Ectodermal cell (in vitro differentiated cells): Measurements from ENCODE around the gene NRL.

Source experiments
- H3K27ac ChIP-seq: 2 replicates; pipeline ENCODE4 v1.7.0; 2013; ENCODE audit warnings: mild to moderate bottlenecking, low read depth, low read length; ENCODE audit not compliant: insufficient read depth, poor library complexity, severe bottlenecking
- H3K27me3 ChIP-seq: 2 replicates; pipeline ENCODE4 v1.7.0; 2013; ENCODE audit warnings: mild to moderate bottlenecking, low read length; ENCODE audit not compliant: insufficient read depth, control insufficient read depth, poor library complexity, severe bottlenecking
- H3K36me3 ChIP-seq: one replicate; pipeline ENCODE4 v1.7.0; 2013; ENCODE audit warnings: low read length; ENCODE audit not compliant: control insufficient read depth, insufficient read depth
- H3K4me1 ChIP-seq: one replicate; pipeline ENCODE4 v1.7.0; 2013; ENCODE audit warnings: low read length; ENCODE audit not compliant: control insufficient read depth, insufficient read depth
- H3K4me3 ChIP-seq: 2 replicates; pipeline ENCODE4 v1.7.0; 2013; ENCODE audit warnings: low read depth, low read length, control low read depth; ENCODE audit not compliant: insufficient read depth
- H3K9me3 ChIP-seq: 2 replicates; pipeline ENCODE4 v1.7.0; 2013; ENCODE audit warnings: mild to moderate bottlenecking, low read length, moderate library complexity; ENCODE audit not compliant: control insufficient read depth
- WGBS, 2 experiments: methylation state at CpG; one replicate each; pipeline ENCODE4 v1.1.7; 2013; ENCODE audit warnings: missing lambda C conversion rate in 2 of 2; 5-methylcytosine and 5-hydroxymethylcytosine counted together

Gene NRL

DNA sequence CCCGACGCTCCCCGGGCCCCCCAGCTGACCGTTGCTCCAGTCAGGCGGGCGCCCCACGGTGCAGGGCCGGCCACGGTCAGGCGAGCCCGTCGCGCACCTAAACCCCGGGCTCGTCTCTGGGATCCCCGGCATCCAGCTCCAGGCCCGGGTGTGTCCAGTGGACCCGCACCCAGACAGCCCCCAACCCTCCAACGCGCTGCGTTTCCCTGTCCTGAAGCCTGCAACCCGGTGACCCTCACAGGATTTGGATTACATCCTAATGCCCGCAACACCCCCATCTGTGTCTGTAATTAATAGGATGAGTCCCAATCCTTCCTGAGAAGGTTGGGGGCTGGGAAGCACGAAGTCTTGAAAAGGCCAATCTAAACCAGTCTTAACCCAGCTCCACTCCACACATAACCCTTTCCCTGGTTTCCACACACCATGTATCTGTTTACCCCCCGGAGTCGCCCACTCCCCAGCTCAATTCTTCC lies 33.0 kb downstream of the NRL start:
- Histone ChIP-seq H3K27ac (no peak overlapping the region), H3K9me3 (no peaks in the 10 kb centered on the region), H3K4me1 (peaks cover 33% of the 10 kb centered on the region), H3K36me3 (no peaks in the 10 kb centered on the region), H3K27me3 (peaks cover 43% of the 10 kb centered on the region), H3K4me3 (peak overlapping the region; percentile 51)
- WGBS, 2 experiments = 16 to 18% methylated on average over 26 of the region's 26 CpGs

DNA sequence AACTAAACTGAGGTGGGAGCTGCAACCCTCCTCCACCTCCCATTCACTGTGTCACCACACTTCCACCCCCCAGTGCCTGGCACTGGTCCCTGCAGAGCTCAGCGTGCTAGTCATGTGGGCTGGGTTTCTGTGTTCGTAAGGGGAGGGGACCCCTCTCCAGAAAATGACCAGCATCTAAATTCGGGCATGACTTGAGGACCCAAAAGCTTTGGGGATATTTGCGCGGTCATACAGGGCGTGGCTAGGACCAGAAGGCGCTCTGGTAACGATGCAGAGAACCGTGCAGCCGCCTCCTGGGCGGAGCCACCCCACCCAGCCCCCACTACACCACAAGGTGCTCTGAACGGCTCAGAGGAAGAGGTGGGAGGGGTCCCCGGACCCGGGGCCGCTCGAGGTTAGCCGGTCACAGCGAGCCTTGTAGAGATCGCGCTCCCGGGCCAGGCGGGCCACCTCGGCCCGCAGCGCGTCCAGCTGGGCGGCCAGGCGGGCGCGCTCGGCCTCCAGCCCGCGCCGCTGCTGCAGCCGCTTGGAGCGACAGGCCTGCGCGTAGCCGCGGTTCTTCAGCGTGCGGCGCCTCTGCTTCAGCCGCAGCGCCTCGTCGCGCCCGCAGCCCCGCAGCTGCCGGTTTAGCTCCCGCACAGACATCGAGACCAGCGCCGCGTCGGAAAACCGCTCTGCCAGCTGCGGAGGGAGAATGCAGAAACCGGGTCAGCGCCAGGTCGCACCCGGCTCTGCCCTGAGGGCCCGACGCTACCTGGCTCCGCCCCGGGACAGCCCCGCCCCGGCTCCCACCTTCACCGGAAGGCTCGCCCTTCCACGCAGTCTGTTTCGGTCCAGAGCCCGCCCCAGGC lies 33.6 kb downstream of the NRL start:
- no peaks in the 10 kb centered on the region for H3K36me3 ChIP-seq
- H3K9me3 ChIP-seq = no peaks in the 10 kb centered on the region
- H3K27ac ChIP-seq = no peak overlapping the region
- H3K4me3 ChIP-seq = peak overlapping the region; percentile 51
- H3K27me3 ChIP-seq = peaks cover 43% of the 10 kb centered on the region
- WGBS, 2 experiments = 0% methylated on average over 74 of the region's 74 CpGs
- H3K4me1 ChIP-seq = peaks cover 33% of the 10 kb centered on the region

DNA sequence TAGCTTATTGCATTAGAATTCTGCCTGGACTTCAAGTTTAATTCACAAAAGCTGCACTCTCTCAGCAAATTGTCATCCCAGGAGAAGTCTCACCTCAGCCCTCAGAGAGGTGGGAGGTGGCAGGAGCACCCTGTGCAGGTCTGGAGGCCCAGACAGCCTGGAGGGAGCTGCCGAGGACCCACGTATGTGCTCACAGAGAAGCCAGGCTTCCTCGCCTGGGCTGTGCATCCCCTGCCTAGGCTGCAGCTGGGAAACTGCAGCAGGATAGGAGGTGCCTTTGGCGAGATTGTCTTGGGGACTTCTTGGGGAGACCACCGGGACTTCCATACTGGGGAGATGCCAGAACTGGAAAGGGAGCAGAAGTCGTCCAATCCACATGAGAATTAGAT lies 34.6 kb downstream of the NRL start:
- Histone ChIP-seq H3K27me3 (peaks cover 43% of the 10 kb centered on the region), H3K36me3 (no peaks in the 10 kb centered on the region), H3K4me3 (no peak overlapping the region), H3K27ac (no peak overlapping the region), H3K9me3 (no peaks in the 10 kb centered on the region), H3K4me1 (peaks cover 33% of the 10 kb centered on the region)
- WGBS, 2 experiments = 74 to 79% methylated on average over 6 of the region's 6 CpGs

DNA sequence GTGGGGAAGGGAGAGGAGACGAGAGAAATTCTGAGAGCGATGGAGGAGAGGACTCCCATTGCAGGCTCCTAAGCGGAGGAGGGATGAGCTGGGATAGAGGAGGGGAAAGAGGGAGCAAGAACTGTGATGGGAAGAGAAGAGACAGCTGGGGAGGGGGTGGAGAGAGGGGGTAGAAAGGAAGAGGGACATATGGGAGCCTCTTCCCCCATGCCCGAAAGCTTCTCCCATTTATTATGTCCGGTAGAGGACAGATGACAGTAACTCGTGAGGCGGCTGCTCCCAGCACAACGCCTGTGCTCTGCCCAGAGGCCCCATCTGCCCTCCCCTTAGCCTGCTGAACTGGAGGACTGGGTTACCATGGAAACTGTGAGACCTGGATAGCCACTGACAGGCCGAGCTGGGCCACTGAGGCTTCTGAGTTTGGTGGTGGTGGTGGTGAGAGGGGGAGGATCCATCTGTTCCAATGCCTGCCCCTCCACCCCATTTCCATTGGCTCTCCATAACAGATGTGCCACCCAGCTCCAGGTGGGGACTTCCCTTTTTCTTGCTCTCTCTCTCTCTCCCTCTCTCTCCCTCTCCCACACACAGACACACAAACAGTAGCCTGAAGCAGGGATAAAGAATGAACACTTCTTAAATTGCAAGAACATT lies 35.1 kb downstream of the NRL start:
- WGBS, 2 experiments = 51 to 56% methylated on average over 9 of the region's 9 CpGs
- peaks cover 43% of the 10 kb centered on the region for H3K27me3 ChIP-seq
- no peak overlapping the region for H3K4me3 ChIP-seq
- peaks cover 33% of the 10 kb centered on the region for H3K4me1 ChIP-seq
- no peaks in the 10 kb centered on the region for H3K36me3 ChIP-seq
- H3K27ac ChIP-seq = peak overlapping the region; percentile 36
- no peaks in the 10 kb centered on the region for H3K9me3 ChIP-seq

DNA sequence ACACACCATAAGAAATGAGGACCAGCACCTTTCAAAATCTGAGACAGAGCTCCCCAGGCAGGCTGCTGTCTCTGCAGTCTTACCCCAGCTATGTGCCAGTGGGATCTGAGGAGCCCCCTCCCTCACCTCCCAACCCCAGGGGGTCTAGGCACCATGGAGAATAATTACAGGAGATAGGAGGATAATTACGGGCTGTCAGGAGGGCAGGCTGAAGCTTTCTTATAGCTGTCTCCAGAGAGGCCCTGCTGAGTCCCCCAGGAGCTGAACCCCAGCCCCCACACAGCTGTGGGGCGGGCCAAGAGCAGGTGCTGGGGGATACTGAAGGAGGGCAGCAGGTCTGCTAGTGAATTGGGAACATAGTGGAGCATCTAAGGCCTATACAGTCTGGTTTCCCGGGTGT lies 36.6 kb downstream of the NRL start:
- Histone ChIP-seq H3K27me3 (peaks cover 31% of the 10 kb centered on the region), H3K36me3 (no peaks in the 10 kb centered on the region), H3K9me3 (no peaks in the 10 kb centered on the region), H3K4me3 (no peak overlapping the region), H3K4me1 (peaks cover 33% of the 10 kb centered on the region), H3K27ac (no peak overlapping the region)
- 74% methylated on average over 3 of the region's 3 CpGs for WGBS, 2 experiments

DNA sequence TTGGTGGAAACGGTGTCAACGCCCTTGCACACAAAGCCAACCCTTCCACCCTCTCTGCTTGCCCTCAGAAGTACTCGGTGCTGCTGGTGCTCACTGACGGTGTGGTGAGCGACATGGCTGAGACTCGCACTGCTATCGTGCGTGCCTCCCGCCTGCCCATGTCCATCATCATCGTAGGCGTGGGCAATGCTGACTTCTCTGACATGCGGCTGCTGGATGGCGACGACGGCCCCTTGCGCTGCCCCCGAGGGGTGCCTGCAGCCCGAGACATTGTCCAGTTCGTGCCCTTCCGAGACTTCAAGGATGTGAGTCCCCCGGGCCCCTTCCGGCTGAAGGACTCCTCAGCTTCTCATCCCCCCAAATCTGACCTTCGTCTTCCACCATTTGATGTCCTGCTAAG lies 37.7 kb downstream of the NRL start:
- no peaks in the 10 kb centered on the region for H3K9me3 ChIP-seq
- WGBS, 2 experiments = 92 to 95% methylated on average over 23 of the region's 23 CpGs
- H3K27me3 ChIP-seq = peaks cover 21% of the 10 kb centered on the region
- no peak overlapping the region for H3K4me3 ChIP-seq
- no peak overlapping the region for H3K27ac ChIP-seq
- peaks cover 30% of the 10 kb centered on the region for H3K4me1 ChIP-seq
- H3K36me3 ChIP-seq = no peaks in the 10 kb centered on the region

DNA sequence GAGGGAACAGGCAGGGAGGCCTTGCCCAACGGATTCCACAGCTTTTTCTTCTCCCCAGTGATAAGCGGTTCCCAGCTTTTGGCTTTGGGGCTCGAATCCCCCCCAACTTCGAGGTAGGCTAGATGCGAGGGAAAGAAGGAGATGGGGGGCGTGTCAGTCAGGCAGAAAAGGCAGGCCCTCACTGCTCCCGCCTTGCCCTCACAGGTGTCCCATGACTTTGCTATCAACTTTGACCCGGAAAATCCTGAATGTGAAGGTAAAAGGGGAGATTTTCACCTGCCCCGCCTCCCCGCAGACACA lies 38.5 kb downstream of the NRL start:
- Histone ChIP-seq H3K4me1 (peaks cover 25% of the 10 kb centered on the region), H3K27me3 (peaks cover 12% of the 10 kb centered on the region), H3K27ac (no peak overlapping the region), H3K4me3 (no peak overlapping the region), H3K36me3 (no peaks in the 10 kb centered on the region), H3K9me3 (no peaks in the 10 kb centered on the region)
- 87 to 94% methylated on average over 10 of the region's 10 CpGs for WGBS, 2 experiments

DNA sequence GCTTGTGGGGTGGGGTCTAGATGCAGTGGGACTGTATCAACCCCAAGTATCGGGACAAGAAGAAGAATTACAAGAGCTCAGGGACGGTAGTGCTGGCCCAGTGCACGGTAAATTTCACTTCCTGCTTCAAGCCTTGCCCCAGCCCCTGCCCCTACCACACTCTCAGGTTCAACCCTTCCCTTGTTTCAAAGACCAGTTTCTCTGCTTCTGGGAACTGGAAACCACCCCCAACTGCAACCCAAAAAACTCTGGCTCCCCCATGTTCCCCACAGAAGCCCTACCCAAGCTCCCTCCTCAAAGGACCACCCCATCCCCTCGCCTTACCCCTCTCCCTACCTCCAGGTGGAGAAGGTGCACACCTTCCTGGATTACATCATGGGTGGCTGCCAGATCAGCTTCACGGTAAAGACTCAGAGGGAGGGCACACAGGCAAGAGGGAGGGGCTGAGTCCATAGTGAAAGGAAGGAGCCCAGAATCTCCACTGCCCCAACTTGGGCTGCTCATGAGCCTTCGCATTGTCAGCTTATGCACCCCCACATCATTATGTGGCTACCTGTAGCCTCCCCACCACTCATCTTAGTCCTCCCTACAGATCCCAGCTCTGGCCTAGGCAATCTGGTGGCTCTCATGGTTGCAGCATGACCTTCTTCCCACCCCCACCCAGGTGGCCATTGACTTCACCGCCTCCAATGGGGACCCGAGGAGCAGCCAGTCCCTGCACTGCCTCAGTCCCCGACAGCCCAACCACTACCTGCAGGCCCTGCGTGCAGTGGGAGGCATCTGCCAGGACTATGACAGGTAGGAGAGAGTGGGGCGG lies 39.1 kb downstream of the NRL start:
- H3K9me3 ChIP-seq = no peaks in the 10 kb centered on the region
- peaks cover 25% of the 10 kb centered on the region for H3K4me1 ChIP-seq
- peaks cover 7% of the 10 kb centered on the region for H3K27me3 ChIP-seq
- WGBS, 2 experiments = 86% methylated on average over 11 of the region's 11 CpGs
- H3K4me3 ChIP-seq = no peak overlapping the region
- no peak overlapping the region for H3K27ac ChIP-seq
- H3K36me3 ChIP-seq = no peaks in the 10 kb centered on the region

DNA sequence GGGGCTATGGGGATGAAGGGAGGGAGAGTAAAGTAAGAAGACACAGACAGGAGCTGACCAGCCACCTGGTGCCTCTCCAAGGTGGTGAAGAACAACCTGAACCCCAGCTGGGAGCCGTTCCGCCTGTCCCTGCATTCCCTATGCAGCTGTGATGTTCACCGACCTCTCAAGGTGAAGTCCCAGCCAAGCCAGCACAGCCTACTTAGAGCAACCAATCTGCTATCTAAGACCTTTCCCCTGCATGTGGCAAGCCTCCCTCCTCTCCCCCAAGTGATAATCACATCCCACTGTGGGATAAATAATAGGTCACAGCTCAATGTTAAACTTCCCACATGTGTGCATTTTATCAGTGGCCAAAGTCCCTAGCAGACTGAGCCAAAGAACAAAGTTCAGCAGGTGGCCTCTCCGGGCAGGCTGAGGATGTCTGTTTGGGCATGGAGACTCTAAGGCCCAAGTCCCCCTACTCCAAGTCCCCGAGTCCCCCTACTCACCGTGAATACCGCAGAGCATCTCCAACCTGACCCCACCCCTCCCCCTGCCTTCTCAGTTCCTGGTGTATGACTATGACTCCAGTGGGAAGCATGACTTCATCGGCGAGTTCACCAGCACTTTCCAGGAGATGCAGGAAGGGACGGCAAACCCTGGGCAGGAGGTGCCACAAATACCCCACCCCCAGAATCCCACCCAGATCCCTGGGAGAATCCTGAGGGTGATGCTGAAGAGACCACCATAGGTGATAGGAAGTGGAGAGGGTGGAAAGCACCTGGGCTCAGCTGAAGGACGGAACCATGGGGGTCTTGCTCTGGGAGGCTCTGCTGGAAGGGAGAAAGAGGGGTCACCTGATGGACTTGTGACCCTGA lies 39.9 kb downstream of the NRL start:
- Histone ChIP-seq H3K9me3 (no peaks in the 10 kb centered on the region), H3K4me1 (peaks cover 18% of the 10 kb centered on the region), H3K4me3 (no peak overlapping the region), H3K27ac (no peak overlapping the region), H3K36me3 (no peaks in the 10 kb centered on the region), H3K27me3 (no peaks in the 10 kb centered on the region)
- 89 to 91% methylated on average over 10 to 11 of the region's 11 CpGs for WGBS, 2 experiments
